Sigmoid colon (tissue), 7 donors: ENCODE measurements around the gene CBLB. TPM values are rescaled to one million over a fixed set of nuclear protein-coding genes. Genes with fewer than 3 reads are reported as not detected.

Experiments
- DNase-seq: peaks from one replicate; pipeline ENCODE4 v3.0.0-alpha.2; 2019
- H3K27ac ChIP-seq, 4 donors: fragments of 200-600 bp; sonication (generic); one replicate each; pipeline ENCODE4 v1.5.1; 2016 to 2019; ENCODE audit warnings: mild to moderate bottlenecking in 1 of 4
- H3K27me3 ChIP-seq, 3 donors: fragments of 200-600 bp; sonication (generic); one replicate each; pipeline ENCODE4 v1.5.1; 2019; ENCODE audit warnings: mild to moderate bottlenecking in 1 of 3
- H3K36me3 ChIP-seq, 4 donors: fragments of 200-600 bp; sonication (generic); one replicate each; pipeline ENCODE4 v1.5.1; 2016 to 2019
- H3K4me1 ChIP-seq, 4 donors: fragments of 200-600 bp; sonication (generic); one replicate each; pipeline ENCODE4 v1.5.1; 2017 to 2019
- H3K4me3 ChIP-seq, 4 donors: fragments of 200-600 bp; sonication (generic); one replicate each; pipeline ENCODE4 v1.5.1; 2017 to 2019; ENCODE audit warnings: mild to moderate bottlenecking in 2 of 4, moderate library complexity in 1 of 4
- H3K9me3 ChIP-seq, 4 donors: fragments of 200-600 bp in 3 of 4; sonication (generic) in 3 of 4; one replicate each; pipeline versions ENCODE4 v1.5.1 to v1.6.1; 2013 to 2019
- CTCF ChIP-seq, 4 experiments: fragments of 450-650 bp in 3 of 4; fragments of 200-600 bp in 1 of 4; IDR thresholded peaks; one replicate each; pipeline ENCODE4 v1.5.1; 2016 to 2019; ENCODE audit warnings: antibody characterized with exemption in 4 of 4, mild to moderate bottlenecking in 3 of 4, moderate library complexity in 2 of 4
- EP300 ChIP-seq, 4 donors: sonication (generic); formaldehyde crosslinking; IDR thresholded peaks; one replicate each; pipeline ENCODE4 v1.6.1; 2017; ENCODE audit warnings: antibody characterized with exemption in 4 of 4
- POLR2A ChIP-seq, 2 donors: fragments of 450-650 bp; IDR thresholded peaks; one replicate each; pipeline ENCODE4 v1.6.1; 2016; ENCODE audit warnings: antibody characterized with exemption in 2 of 2, mild to moderate bottlenecking in 2 of 2, moderate library complexity in 2 of 2
- POLR2AphosphoS5 ChIP-seq, 4 donors: sonication (generic); formaldehyde crosslinking; IDR thresholded peaks; one replicate each; pipeline ENCODE4 v1.6.1; 2017; ENCODE audit warnings: antibody characterized with exemption in 4 of 4
- WGBS, 2 donors: extraction: QIAGEN DNeasy Blood & Tissue Kit; methylation state at CpG; one replicate each; pipeline ENCODE4 v1.1.7; 2013; 5-methylcytosine and 5-hydroxymethylcytosine counted together
- intact Hi-C: fragments of 100-400 bp; cut with DNase I; formaldehyde crosslinking; loops from one replicate; pipeline ENCODE4 v1.15.1; 2023
- polyA plus RNA-seq, 3 donors: library from polyadenylated mRNA; stranded (reverse); fragments of 200-250 nt; gene quantifications; one replicate each; pipeline ENCODE4 v1.2.3, GENCODE V29; 2013
- total RNA-seq, 4 donors: library from RNA; depleted of rRNA; stranded (reverse); fragments of >200 nt; gene quantifications; one replicate each; pipeline ENCODE4 v1.1.0, GENCODE V29; 2016
- donor health status: healthy with polysubstance abuse.
- donor health status: Bipolar disorder and iron deficiency.
- donor health status: healthy.

CBLB gene
- total and polyA plus RNA-seq, 7 donors: 9.6 to 55.9 (median 27.4) TPM

- H3K4me1 ChIP-seq: no peaks in the 10 kb centered on the region
- H3K27ac ChIP-seq: no peak overlapping the region
- no peaks in the 10 kb centered on the region for H3K9me3 ChIP-seq
- WGBS, 2 donors: 93% methylated on average over 2 of the region's 2 CpGs
- no peaks in the 10 kb centered on the region for H3K36me3 ChIP-seq
- DNase-seq: no peak
- H3K4me3 ChIP-seq: no peak overlapping the region
- intact Hi-C loops: no loop called here
- TF ChIP-seq CTCF (IDR thresholded peaks at IDR 0.05) (no peak), POLR2A (IDR thresholded peaks at IDR 0.05) (no peak), EP300 (IDR thresholded peaks at IDR 0.05) (no peak), POLR2AphosphoS5 (IDR thresholded peaks at IDR 0.05) (no peak)
- H3K27me3 ChIP-seq: no peaks in the 10 kb centered on the region
Observed at GRCh38 chr3:105780107-105780506, 88.7 kb downstream of the CBLB start.

GRCh38 chr3:105775368-105775767 is 93.4 kb downstream of the CBLB start:
- Histone ChIP-seq H3K36me3 (no peaks in the 10 kb centered on the region), H3K4me1 (peaks cover 0 to 8% (median 3%) of the 10 kb centered on the region in 4 donors), H3K27ac (no peak overlapping the region), H3K9me3 (no peaks in the 10 kb centered on the region), H3K27me3 (no peaks in the 10 kb centered on the region), H3K4me3 (no peak overlapping the region)
- 62 to 64% methylated on average over 3 of the region's 3 CpGs for WGBS, 2 donors
- TF ChIP-seq EP300 (IDR thresholded peaks at IDR 0.05) (no peak), POLR2A (IDR thresholded peaks at IDR 0.05) (no peak), CTCF (IDR thresholded peaks at IDR 0.05) (no peak), POLR2AphosphoS5 (IDR thresholded peaks at IDR 0.05) (no peak)
- DNase-seq: no peak
- intact Hi-C loops: no loop called here

GRCh38 chr3:105774444-105775180 is 94.2 kb downstream of the CBLB start:
- no peaks in the 10 kb centered on the region for H3K27me3 ChIP-seq
- H3K27ac ChIP-seq: no peak overlapping the region
- peaks cover 0 to 8% (median 3%) of the 10 kb centered on the region in 4 donors for H3K4me1 ChIP-seq
- TF ChIP-seq CTCF (IDR thresholded peaks at IDR 0.05) (no peak), POLR2AphosphoS5 (IDR thresholded peaks at IDR 0.05) (no peak), EP300 (IDR thresholded peaks at IDR 0.05) (no peak), POLR2A (IDR thresholded peaks at IDR 0.05) (no peak)
- no peak for DNase-seq
- H3K36me3 ChIP-seq: no peaks in the 10 kb centered on the region
- no peak overlapping the region for H3K4me3 ChIP-seq
- H3K9me3 ChIP-seq: no peaks in the 10 kb centered on the region
- intact Hi-C loops: no loop called here
- WGBS, 2 donors: 43 to 80% methylated on average over 1 of the region's 1 CpG

GRCh38 chr3:105773291-105773690 is 95.5 kb downstream of the CBLB start:
- no peaks in the 10 kb centered on the region for H3K27me3 ChIP-seq
- no peak for DNase-seq
- TF ChIP-seq POLR2AphosphoS5 (IDR thresholded peaks at IDR 0.05): no peak
- TF ChIP-seq EP300 (IDR thresholded peaks at IDR 0.05): no peak
- no peak for TF ChIP-seq POLR2A (IDR thresholded peaks at IDR 0.05)
- TF ChIP-seq CTCF (IDR thresholded peaks at IDR 0.05): no peak
- no peak overlapping the region for H3K27ac ChIP-seq
- 93 to 95% methylated on average over 5 of the region's 5 CpGs for WGBS, 2 donors
- intact Hi-C loops: no loop called here
- H3K36me3 ChIP-seq: no peaks in the 10 kb centered on the region
- no peak overlapping the region for H3K4me3 ChIP-seq
- peaks cover 0 to 8% (median 3%) of the 10 kb centered on the region in 4 donors for H3K4me1 ChIP-seq
- H3K9me3 ChIP-seq: no peaks in the 10 kb centered on the region

GRCh38 chr3:105772635-105773034 is 96.2 kb downstream of the CBLB start:
- no peak overlapping the region for H3K4me3 ChIP-seq
- peaks cover 0 to 8% (median 3%) of the 10 kb centered on the region in 4 donors for H3K4me1 ChIP-seq
- no peak for DNase-seq
- H3K9me3 ChIP-seq: no peaks in the 10 kb centered on the region
- WGBS, 2 donors: 63 to 85% methylated on average over 2 of the region's 2 CpGs
- no peaks in the 10 kb centered on the region for H3K36me3 ChIP-seq
- H3K27me3 ChIP-seq: no peaks in the 10 kb centered on the region
- TF ChIP-seq EP300 (IDR thresholded peaks at IDR 0.05) (no peak), POLR2AphosphoS5 (IDR thresholded peaks at IDR 0.05) (no peak), POLR2A (IDR thresholded peaks at IDR 0.05) (no peak), CTCF (IDR thresholded peaks at IDR 0.05) (no peak)
- intact Hi-C loops: no loop called here
- H3K27ac ChIP-seq: no peak overlapping the region
